Neural crest cell (in vitro differentiated cells): ENCODE results near the gene GYG1. TPM values are rescaled to one million over a fixed set of nuclear protein-coding genes. Genes with fewer than 3 reads are reported as not detected.

Source experiments
- DNase-seq: peaks from one replicate; pipeline ENCODE4 v3.0.0; 2021; ENCODE audit warnings: low read depth, mixed read lengths, low spot score
- H3K27ac Mint-ChIP-seq: one replicate; pipeline ENCODE4 v1.8.0; 2021; ENCODE audit warnings: mild to moderate bottlenecking, mixed read lengths; ENCODE audit not compliant: unreplicated experiment
- H3K27me3 Mint-ChIP-seq: 2 replicates; pipeline ENCODE4 v1.8.0; 2021; ENCODE audit warnings: low read depth, mild to moderate bottlenecking, mixed read lengths
- H3K36me3 Mint-ChIP-seq: 2 replicates; pipeline ENCODE4 v1.8.0; 2021; ENCODE audit warnings: low read depth, mild to moderate bottlenecking, mixed read lengths
- H3K4me1 Mint-ChIP-seq: 2 replicates; pipeline ENCODE4 v1.8.0; 2021; ENCODE audit warnings: mixed read lengths
- H3K4me3 Mint-ChIP-seq: one replicate; pipeline ENCODE4 v1.8.0; 2021; ENCODE audit warnings: mild to moderate bottlenecking, mixed read lengths
- H3K9me3 Mint-ChIP-seq: 2 replicates; pipeline ENCODE4 v1.8.0; 2021; ENCODE audit warnings: mixed read lengths
- CTCF ChIP-seq: fragments of 200-600 bp; sonication (generic); conservative IDR thresholded peaks from 2 replicates; pipeline ENCODE4 v1.5.0; 2021; ENCODE audit warnings: antibody characterized with exemption, mild to moderate bottlenecking
- long read RNA-seq: library from polyadenylated mRNA; unstranded; transcript quantifications from one replicate; pipeline ENCODE4 v2.0.0, GENCODE V29; 2020
- total RNA-seq: library from RNA; stranded (reverse); gene quantifications from 2 replicates; pipeline ENCODE4 v1.2.1, GENCODE V29; 2021

GYG1 gene
- total RNA-seq: 27.1 and 29.4 TPM in 2 replicates
- long read RNA-seq, transcript GYG1-201 (7 exons, 1,890 nt): major isoform, 106 of 123 reads
- long read RNA-seq, partial matches to known transcripts: 3 of 123 reads
- long read RNA-seq, other reads (novel, unspliced or antisense): 9 of 123 reads

GRCh38 chr3:148991219-148992026, at the start of gene GYG1:
TSS of gene GYG1 (plus strand) at chr3:148991540. CDS start at chr3:148991641, 101 bp downstream.
- peak; percentile 63 for DNase-seq

GRCh38 chr3:148943506-148944205, 47.7 kb upstream of the GYG1 start:
- Mint-ChIP-seq H3K27ac (no peak overlapping the region), H3K4me1 (peaks cover 36% of the 10 kb centered on the region), H3K4me3 (no peak overlapping the region), H3K27me3 (no peaks in the 10 kb centered on the region), H3K9me3 (no peaks in the 10 kb centered on the region), H3K36me3 (no peaks in the 10 kb centered on the region)
- no peak for DNase-seq
- TF ChIP-seq CTCF: peak; percentile 86

More at GRCh38 chr3:148991219-148992026, at the start of gene GYG1:
- Mint-ChIP-seq H3K4me3 (peak within 1 kb of the TSS; percentile 89), H3K9me3 (no peaks in the 10 kb centered on the region), H3K36me3 (no peaks in the 10 kb centered on the region), H3K27ac (no peak within 1 kb of the TSS), H3K27me3 (no peaks in the 10 kb centered on the region), H3K4me1 (peaks cover 18% of the 10 kb centered on the region)
- TF ChIP-seq CTCF: peak; percentile 38

- H3K27ac Mint-ChIP-seq: no peak overlapping the region
- H3K27me3 Mint-ChIP-seq: no peaks in the 10 kb centered on the region
- no peak overlapping the region for H3K4me3 Mint-ChIP-seq
- H3K9me3 Mint-ChIP-seq: no peaks in the 10 kb centered on the region
- H3K4me1 Mint-ChIP-seq: peaks cover 23% of the 10 kb centered on the region
- TF ChIP-seq CTCF: no peak
- no peak for DNase-seq
- H3K36me3 Mint-ChIP-seq: no peaks in the 10 kb centered on the region
These were observed 46.2 kb upstream of the GYG1 start for GRCh38 chr3:148945116-148945515.

- TF ChIP-seq CTCF: no peak
- no peak overlapping the region for H3K4me3 Mint-ChIP-seq
- H3K27ac Mint-ChIP-seq: no peak overlapping the region
- H3K27me3 Mint-ChIP-seq: no peaks in the 10 kb centered on the region
- no peak for DNase-seq
- no peaks in the 10 kb centered on the region for H3K36me3 Mint-ChIP-seq
- peaks cover 2% of the 10 kb centered on the region for H3K9me3 Mint-ChIP-seq
- peaks cover 6% of the 10 kb centered on the region for H3K4me1 Mint-ChIP-seq
These were observed 42.3 kb upstream of the GYG1 start for GRCh38 chr3:148948913-148949657.

GRCh38 chr3:148950806-148951205, 40.5 kb upstream of the GYG1 start:
- peak; percentile 12 for TF ChIP-seq CTCF
- no peak for DNase-seq
- no peaks in the 10 kb centered on the region for H3K27me3 Mint-ChIP-seq
- no peaks in the 10 kb centered on the region for H3K36me3 Mint-ChIP-seq
- H3K9me3 Mint-ChIP-seq: peaks cover 2% of the 10 kb centered on the region
- no peak overlapping the region for H3K27ac Mint-ChIP-seq
- peaks cover 12% of the 10 kb centered on the region for H3K4me1 Mint-ChIP-seq
- no peak overlapping the region for H3K4me3 Mint-ChIP-seq
